ENCODE results near the gene GMDS.

The GMDS gene

DNA sequence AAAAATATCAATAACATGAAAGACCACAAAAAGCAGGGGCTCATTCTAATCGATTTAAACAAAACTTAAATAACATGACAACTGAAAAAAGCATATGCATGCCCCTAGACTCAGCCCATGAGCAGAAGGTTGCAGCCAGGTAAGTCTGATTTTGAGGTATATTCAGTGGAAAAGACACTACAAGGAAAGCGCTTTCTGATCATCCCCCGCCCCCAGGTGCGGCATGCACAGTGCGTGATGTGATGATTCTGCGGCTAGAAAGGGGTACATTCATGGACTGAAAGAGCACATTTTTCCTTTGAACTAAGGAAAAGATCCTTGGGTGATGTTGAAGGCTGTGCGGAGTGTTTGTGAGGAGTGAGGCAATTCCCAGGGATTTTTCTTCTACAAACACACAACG, 652.6 kb downstream of the GMDS start:
- no peak for DNase-seq (ENCODE audit: low read depth, low spot score)

DNA sequence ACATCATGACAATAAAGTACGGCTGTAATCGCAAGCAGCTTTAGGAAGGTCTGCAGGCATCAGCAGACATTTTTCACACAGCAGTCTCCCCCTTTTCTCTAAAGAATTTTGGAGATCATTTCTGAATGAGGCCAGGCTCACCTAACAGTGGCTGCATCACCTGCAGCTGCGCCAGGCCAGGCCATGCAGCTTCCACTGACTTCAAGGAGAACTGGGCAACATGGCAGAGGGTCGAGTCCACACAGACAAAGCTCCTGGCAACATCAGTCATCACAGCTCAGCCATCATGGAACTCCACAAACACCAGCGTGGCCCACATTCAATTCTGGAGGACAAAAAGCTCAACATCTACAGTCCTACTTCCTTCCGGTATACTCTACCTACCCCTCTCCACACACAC, 653.5 kb downstream of the GMDS start:
- DNase-seq (ENCODE audit: low read depth, low spot score): no peak

DNA sequence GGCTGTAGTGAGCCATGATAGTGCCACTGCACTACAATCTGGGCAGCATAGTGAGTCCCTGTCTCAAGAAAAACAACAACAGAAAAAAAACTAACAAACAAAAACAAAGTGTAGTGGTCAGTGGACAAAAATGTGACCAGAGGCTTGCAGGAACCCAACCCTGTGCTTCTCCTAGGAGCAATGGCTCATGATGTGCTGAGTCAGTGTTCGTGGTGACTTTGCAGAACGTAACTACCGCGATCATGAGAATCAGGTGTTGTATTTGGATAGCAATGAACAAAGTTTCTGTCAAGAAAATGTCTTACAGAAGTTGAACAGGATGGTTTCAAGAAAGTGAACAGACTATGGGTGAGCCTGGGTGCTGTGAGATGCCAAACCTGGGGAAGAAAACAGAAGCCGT, 654.2 kb downstream of the GMDS start:
- no peak for DNase-seq (ENCODE audit: low read depth, low spot score)

DNA sequence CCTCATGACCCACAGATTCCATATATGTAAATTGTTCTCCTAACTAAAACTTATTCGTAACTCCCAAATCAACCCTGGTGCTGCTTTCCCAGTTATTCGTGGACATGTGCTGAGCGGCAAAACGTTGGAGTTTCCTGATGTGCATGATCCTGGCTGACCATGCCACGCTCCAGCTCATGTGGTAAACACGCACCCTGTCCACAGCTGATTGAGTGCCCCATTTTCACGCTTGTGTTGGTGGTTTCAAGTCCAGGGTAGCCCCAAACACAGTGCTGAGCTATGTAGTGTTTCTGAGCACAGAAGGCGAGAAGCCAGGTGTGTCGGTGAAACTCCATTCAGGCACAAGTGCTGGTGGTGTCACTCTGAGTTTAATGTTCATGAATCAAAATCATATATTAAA, 654.8 kb downstream of the GMDS start:
- DNase-seq (ENCODE audit: low read depth, low spot score): no peak

DNA sequence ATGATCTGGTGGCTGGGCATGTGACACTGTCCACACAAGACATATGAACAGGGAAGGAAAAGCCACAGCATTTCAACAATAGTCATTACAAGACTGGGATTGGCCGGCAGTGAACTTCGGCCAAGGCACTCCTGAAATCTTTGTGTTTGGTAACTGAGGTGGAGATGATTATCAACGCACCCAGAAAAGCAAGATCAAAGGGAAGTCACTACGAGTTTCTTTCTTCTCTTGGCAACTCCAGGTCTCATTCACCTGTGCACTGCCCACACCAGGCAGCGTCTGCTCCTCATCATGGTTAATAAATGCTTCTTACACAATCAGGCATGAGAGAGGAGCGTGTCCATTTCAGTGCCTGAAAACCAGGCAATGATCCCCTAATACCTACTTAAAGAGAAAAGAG, 656.2 kb downstream of the GMDS start:
- no peak for DNase-seq (ENCODE audit: low read depth, low spot score)

DNA sequence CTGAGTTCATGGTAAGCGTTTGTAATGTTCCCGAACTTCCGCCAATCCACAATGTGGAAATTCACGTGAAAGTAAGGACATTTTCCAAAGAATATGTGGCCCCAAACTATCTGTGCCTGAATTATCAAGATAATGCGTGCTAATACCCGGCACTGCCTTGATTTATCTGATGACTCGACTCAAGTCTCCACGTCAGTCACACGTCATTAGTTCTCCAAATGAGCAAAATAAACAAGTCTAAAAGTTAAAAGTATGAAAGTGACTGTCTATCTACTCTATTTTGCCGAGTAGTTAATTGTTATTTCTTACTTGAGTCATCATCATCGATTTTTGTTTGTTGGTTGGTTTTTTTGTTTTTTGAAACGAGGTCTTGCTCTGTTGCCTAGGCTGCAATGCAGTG, 657.4 kb downstream of the GMDS start:
- DNase-seq (ENCODE audit: low read depth, low spot score): no peak

DNA sequence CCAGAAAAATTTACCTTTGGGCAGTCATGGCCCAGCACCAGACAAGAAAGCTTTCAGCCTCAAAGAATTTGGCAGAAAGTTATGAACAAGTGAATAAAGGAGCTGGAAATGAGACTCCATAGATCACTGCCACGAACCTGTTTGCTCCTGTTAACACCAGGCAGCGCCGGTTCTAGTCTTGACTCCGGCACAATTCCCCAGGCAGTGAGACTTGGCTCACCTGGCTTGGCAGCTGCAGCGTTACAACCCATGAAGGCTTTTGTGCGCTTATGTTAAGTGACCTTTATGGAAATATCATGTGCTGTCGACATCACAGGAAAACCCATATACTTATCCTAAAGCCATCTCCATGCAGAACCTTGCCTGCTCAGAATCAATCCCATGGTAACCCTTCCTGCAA, 657.9 kb downstream of the GMDS start:
- no peak for DNase-seq (ENCODE audit: low read depth, low spot score)

DNA sequence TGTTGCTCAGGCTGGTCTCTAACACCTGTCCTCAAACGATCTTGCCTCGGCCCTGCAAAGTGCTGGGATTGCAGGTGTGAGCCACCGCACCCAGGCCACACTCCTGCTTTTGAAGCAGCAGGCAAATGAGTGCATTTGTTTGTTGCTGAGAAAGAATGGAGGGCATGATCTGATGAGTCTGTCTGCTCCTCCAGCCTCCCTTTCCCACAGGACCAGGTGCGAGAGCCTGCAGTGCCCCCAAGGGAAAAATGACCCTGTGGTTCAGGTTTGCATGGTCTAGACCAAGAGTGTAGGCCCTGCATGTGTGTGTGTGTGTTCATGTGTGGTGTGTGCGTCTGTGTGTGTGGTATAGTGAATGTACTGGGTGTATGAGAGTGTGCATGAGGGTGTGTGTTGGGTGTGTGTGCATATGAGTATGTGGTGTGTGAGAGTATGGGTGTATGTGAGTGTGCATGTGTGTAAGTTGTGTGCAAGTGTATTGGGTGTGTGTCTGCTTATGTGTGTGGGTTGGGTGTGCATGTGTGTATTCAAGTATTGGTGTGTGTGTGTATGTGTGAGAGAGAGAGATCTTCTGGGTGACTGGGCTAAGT, 658.4 kb downstream of the GMDS start:
- no peak for DNase-seq (ENCODE audit: low read depth, low spot score)

DNA sequence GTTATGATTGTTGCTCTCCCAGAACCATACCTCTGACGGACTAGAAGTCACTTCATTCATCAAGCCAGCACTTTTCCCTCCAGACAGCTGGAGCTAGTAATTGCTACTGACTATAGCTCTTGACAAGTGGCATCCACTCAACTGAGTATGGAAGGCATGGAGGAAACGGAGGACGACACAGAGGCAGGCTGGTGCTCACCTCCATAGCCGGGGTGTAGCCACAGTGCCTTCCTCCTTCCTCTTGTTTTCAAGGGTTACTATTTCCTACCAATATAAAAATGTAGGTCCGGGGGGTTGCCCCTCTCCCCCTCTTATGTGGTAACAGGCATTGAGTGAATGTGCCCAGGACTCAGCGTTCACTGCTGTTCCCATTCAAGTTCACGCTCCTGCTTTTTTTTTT, 659.1 kb downstream of the GMDS start:
- DNase-seq (ENCODE audit: low read depth, low spot score): no peak

DNA sequence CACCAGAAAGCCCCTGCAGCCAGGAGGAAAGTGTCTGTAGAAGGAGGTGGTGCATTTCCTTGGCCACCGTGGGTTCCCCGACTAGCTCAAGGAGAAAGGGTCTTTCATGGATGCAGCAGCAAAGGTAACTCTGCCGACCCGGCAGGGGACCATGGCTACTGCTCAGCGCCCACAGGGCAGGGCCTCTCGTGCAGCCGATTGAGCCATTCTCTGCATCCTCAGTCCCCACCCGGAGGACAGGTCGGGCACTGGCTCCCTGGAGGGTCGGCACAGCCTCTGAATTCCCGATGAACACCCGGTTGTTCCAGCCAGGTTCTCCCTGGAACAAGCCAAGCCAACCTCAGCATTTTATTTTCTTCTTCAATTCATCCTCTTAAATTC, 659.7 kb downstream of the GMDS start:
- no peak for DNase-seq (ENCODE audit: low read depth, low spot score)

DNA sequence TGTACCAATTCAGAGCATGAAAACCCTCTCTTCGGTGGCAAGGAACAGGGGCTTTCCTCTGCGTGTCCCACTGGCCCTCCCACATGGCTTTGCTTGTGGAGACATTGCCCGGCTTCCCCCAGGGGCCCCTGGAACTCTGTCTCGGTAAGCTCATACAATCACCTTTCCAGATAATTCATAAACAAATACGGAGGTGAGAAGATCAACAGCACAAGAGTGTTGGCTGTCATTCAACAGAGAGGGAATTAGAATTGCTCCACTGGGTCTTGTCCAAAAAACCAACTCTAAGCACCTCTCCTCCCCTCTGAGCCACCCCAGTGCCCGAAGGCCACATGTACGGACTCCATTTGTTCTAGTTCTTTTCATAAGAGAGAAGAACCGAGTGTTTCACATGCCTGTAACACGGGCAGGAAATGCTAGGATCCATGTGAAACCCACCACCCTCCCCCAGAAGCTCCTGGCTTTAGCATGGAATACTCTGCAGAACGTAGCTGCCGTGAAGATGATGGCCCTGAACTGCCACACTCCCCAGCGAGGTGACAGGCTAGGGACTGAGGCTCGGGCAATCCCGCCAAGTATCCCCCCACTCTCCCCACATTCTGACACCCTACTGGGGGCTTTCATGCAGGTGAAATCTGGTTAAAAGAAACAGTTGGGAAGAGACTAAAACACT, 660.3 kb downstream of the GMDS start:
- DNase-seq (ENCODE audit: low read depth, low spot score): no peak

DNA sequence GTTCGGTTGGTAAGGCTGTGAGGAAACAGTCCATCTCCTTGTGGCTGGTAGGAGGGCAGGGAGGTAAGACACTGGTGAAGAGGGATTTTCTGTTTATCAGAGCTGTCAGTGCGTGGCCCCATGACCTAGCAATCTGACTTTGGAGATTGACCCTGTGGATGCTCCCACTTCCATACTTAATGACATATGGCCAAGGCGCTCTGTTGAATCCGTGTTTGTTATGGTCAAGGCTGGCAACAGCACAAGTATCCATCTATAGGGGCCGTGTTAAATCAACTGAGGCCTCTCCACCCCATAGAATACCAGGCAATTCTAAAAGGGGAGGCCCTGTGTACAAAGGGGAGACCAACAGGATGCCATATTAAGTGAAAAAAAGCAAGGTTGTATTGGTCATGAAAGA, 661.3 kb downstream of the GMDS start:
- DNase-seq (ENCODE audit: low read depth, low spot score): no peak

DNA sequence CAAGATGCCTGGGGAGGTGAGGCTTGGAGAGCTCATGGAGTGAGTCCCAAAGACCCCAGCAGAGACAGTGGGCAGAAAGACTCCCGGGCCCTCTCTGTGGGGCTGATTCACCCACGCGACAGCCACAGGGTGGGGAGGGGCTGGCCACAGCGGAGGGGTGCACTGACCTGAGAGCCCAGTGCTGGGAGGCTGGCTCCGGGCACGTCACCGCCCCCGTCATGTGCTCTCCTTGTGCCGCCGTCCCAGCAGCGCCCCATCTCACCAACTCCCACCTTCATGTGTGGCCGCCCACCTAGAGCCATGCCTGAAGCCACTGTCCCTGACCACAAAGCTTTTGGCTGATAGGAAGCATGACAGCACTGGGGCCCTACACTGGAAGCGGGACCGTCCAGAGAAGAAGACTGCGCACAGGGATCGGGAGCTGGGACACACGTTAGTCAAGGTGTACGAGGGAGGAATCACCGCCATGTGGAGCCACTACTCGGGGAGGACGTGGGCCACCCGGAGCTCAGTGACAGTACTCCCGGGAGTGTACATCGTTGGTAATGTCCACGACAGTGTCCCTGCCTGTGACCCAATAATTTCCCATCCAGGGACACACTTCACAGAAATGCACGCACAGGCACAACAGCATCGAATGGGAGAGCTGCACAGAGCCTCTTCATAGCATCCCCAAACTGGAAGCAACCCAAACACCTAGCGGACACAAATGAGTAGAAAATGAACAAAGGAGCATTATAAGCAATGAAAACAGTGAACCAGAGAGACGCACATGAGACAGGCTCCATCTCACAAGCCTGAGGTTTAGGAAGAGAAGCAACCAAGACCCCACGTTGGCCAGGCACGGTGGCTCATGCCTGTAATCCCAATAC, 664.0 kb downstream of the GMDS start:
- no peak for DNase-seq (ENCODE audit: low read depth, low spot score)

DNA sequence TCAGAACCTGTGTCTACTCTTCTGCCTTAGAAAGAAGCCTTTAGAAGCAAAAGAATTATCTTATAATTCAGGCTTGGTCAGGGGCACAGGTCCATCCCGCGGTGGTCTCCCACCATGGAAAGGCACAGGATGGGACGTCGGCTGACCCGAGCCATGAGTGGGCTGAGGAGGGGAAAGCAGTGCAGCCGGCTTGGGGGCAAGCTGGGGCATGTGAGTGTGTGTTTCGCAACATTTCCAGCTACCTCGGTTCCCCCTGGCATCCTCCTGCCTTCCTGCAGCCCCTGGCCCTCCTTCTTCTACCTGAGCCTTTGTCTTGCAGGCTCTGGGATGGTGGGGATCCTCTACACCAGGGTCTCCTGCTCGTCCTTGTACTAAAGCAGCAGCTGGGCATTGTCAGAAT, 664.8 kb downstream of the GMDS start:
- DNase-seq (ENCODE audit: low read depth, low spot score): no peak

DNA sequence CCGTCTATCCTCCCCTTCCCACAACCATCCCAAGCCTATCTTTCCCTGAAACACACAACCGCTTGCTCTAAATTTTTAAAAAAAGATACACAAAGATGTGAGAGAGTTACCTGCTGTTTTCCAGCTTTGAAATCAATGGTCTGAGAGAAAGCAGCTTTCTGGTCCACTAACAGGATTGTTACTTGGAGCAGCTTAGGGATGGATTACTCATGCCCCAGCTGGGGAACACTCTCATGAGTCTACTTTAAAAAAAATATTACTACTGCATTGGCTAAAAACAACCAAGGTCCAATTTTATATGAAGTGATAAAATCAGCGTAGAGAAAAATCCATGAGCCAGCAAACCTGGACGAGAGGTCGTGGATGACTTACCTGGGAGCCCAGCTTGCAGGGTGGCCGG, 665.3 kb downstream of the GMDS start:
- no peak for DNase-seq (ENCODE audit: low read depth, low spot score)

DNA sequence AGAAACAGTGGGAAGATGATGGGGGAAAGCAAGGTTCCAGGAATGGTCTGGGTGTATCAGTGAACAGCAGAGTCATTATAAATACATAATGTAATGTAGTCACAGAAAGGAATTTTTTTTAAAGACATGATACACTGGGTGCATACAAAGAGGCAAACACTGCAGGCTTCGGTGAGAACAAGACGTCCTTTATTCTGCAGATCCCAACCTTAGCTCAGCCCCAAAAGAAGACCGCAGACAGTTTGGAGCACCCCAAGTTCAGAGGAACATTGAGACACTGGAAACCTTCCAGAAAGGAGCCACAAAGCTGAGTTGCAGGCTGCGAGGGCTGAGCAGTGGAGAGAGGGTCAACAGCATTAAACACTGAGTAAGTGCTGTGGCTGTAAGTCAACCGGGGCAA, 666.3 kb downstream of the GMDS start:
- DNase-seq (ENCODE audit: low read depth, low spot score): no peak

DNA sequence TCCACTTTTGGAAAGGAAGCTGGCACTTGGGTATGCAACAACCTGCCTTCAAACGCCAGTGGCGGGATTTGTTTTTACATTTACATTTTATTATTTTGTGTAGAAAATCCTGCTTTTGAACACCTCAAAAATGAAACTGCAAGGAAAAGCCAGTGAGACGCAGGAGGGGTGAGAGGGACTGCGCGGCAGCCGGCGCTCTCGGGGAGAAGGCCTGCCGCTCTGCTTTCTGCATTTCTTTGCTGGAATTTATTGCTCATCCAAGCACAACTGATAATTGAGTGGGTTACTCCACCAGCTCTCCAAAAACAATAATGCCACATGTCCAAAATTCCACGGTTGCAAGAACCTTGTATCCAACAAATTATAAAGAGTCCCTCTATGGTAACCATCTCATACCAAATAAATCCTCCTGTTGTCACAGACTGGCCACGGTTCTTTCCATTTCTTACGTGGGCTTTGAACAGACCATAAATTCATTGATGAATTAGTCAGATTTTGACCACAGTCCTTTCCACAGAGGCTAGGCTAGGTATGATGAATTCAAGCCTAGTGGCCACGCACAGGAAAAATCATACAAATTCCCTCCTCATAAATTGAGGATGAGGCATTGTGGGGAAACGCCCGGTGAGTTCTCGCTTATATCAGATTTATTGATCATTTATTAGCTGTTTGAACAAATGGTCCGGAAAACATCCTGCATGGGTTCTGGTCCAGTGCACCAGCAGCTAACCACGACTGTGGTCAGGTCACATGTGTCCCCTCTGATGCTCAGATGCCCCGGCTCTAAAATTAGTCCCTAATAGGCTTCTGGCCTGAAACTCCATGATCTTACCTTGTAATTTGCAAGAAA, 667.3 kb downstream of the GMDS start:
- DNase-seq (ENCODE audit: low read depth, low spot score): no peak

DNA sequence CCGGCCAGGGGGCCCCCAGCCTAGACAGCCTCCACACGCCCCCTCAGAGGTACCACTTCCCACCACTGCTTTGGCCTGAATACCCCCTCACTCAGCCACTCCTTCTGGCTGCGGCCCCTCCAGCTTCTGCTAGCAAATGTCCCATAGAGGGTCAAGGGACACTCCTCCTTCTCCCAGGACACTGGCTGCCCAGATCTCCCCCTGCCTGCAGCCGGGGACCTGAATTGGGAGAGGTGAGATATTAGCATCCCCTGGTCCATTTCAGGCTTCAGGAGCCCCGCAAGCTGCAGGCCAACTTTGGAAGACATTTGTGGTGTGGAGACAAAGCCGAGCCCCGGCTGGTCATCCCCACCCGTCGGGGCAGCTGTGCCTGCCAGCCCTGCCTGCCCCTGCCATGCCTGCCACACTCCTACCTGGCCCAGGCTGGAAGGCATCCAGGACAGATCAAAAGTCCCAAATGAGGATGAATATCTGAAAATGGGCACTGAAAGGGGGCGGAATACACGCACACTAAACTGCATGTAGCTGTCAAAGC, 668.2 kb downstream of the GMDS start:
- DNase-seq (ENCODE audit: low read depth, low spot score): no peak

DNA sequence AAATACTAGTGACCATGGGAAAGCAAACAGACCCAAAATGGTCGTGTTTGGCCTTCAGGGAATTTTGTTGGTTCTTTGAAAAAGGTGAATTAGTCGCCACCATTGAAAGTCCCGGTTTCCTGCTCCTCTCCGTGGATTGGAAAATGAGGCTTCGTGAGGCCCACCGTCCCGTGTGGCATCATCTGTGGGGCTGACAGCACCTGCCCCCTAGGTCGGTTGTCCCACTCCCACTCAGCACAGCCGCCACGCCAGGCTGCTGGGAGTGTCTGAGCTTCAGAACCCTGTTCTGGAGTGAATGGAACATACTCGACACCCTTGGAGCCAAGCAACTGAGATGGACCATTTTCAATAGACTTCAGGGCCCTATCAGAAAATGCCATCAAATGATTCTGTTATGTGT, 668.7 kb downstream of the GMDS start:
- no peak for DNase-seq (ENCODE audit: low read depth, low spot score)

DNA sequence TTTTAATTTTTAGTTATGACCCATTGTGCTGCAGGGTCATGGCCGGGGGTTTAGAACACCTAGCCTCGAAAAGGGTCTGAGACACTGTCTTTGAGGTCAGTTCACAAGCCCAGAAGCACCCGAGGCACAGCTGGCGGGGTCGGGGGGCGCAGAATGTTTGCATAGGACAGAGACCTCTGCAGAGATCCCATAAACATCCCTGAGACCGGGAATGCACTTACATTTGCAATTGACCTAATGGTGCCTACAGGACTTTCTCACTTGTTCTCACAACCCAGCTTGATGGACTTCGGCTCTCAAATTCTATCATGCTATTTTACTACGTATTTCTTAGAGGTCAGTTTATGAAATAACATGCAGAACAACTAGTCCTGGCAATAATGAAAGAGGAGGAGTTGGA, 669.2 kb downstream of the GMDS start:
- no peak for DNase-seq (ENCODE audit: low read depth, low spot score)

DNA sequence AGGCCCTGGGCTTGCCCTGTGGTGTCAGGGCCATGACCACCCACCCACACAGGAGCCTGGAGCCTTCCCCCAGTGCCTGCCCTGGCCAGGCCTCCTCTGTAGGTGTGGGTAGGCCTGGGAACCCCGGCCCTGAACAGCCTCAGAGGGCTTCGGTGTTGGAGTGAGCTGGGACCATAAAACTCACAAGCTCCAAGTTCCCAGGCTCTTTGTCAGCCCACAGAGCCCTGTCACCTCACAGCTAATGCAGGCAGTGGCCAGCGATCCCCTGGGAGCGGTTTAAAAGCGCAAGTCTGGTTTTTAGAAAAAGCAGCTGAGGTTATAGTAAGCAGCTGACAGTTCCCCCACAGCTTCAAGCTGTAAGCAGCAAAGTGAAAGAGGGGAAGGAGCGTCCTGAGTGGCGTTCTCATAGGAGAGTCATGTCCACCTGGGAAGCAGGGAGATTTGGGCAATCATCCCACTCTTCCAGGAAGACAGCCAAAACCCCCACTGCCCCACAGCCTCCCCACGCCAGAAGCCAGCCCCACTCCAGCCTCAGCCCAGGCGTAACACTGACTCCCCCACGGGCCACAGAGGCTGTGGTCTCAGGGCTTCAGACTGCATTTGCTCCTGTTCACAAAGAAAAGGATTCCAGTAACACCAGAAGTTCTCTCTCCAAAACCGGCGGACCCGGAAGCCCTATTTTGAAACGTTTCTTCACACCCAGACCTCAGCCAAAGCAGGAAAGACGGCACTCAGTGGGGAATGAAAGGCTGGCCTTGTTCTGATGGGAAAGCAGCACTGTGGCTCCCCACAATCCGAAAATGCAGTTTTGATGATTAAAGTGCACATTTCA, 670.0 kb downstream of the GMDS start:
- DNase-seq (ENCODE audit: low read depth, low spot score): no peak

Measured in brain pericyte (primary cell).